ENCODE measurements around the gene HGF.

The HGF gene

DNA sequence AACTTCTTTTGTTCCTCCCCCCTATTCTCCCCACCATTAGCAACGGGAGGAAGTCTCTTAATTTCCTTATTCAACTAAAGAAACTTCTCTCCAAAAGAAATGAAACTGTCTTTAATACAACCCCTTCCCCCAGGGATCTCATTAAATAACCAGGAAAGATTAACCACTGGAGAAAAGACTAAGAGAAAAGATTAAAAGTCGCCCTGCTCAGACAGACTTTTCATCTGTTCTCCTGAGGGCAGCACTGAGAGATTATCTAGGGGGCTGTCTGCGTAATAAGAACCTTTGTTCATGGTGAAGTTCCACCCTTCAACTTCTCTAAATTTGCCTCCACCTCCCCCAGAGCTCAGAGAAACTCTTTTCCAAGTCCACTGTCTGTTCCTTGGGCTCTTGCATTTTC, 105.5 kb downstream of the HGF start:
- no peaks in the 10 kb centered on the region for H3K27me3 ChIP-seq (ENCODE audit: low read length)
- no peaks in the 10 kb centered on the region for H3K36me3 ChIP-seq (ENCODE audit: low read length)
- H3K4me2 ChIP-seq (ENCODE audit: low read depth, low read length, poor library complexity, severe bottlenecking), result no peak overlapping the region
- no peak overlapping the region for H3K9ac ChIP-seq (ENCODE audit: low read length)
- H2AFZ ChIP-seq (ENCODE audit: low read depth, low read length, severe bottlenecking), result no peak overlapping the region
- no peaks in the 10 kb centered on the region for H3F3A ChIP-seq (ENCODE audit: insufficient read depth)
- H3K79me2 ChIP-seq (ENCODE audit: insufficient read depth, low read length), result no peaks in the 10 kb centered on the region
- H3K27ac ChIP-seq (ENCODE audit: low read depth, low read length), result no peak overlapping the region
- no peaks in the 10 kb centered on the region for H4K20me1 ChIP-seq (ENCODE audit: low read depth, low read length)
- H3K9me2 ChIP-seq (replicated peaks; ENCODE audit: insufficient read depth, low read length), result no peaks in the 10 kb centered on the region
- H3K4me3 ChIP-seq (ENCODE audit: insufficient read depth, low read length, poor library complexity, severe bottlenecking), result no peak overlapping the region
- no peaks in the 10 kb centered on the region for H3K9me3 ChIP-seq (ENCODE audit: insufficient read depth, low read length)
- TF ChIP-seq, protein P1, sequence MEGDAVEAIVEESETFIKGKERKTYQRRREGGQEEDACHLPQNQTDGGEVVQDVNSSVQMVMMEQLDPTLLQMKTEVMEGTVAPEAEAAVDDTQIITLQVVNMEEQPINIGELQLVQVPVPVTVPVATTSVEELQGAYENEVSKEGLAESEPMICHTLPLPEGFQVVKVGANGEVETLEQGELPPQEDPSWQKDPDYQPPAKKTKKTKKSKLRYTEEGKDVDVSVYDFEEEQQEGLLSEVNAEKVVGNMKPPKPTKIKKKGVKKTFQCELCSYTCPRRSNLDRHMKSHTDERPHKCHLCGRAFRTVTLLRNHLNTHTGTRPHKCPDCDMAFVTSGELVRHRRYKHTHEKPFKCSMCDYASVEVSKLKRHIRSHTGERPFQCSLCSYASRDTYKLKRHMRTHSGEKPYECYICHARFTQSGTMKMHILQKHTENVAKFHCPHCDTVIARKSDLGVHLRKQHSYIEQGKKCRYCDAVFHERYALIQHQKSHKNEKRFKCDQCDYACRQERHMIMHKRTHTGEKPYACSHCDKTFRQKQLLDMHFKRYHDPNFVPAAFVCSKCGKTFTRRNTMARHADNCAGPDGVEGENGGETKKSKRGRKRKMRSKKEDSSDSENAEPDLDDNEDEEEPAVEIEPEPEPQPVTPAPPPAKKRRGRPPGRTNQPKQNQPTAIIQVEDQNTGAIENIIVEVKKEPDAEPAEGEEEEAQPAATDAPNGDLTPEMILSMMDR (IDR thresholded peaks at IDR 0.05; ENCODE audit: insufficient read depth, low read length, poor library complexity, severe bottlenecking), result no peak
- no peak for TF ChIP-seq EZH2phosphoT487 (conservative IDR thresholded peaks at IDR 0.05; ENCODE audit: low read length)

DNA sequence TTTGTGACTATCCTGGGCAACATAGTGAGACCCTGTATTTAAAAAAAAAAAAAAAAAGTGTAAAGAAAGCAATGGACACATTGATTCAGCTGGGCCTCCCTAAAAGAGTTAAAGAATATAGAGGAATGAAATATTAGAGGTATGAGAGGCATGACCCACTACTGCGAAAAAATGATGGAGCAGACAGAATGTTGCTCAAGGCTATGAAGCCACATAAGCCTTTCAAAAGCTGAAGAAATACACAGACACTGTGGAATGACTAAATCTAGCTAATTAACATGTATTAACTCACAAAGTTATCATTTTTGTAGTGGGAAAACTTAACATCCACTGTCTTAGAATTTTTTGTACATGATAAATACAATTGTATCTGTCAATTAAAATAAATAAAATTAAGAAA, 107.3 kb downstream of the HGF start:
- no peak for TF ChIP-seq EZH2phosphoT487 (conservative IDR thresholded peaks at IDR 0.05; ENCODE audit: low read length)
- TF ChIP-seq, protein P1 (IDR thresholded peaks at IDR 0.05; ENCODE audit: insufficient read depth, low read length, poor library complexity, severe bottlenecking), result no peak
- H3K4me2 ChIP-seq (ENCODE audit: low read depth, low read length, poor library complexity, severe bottlenecking), result no peak overlapping the region

DNA sequence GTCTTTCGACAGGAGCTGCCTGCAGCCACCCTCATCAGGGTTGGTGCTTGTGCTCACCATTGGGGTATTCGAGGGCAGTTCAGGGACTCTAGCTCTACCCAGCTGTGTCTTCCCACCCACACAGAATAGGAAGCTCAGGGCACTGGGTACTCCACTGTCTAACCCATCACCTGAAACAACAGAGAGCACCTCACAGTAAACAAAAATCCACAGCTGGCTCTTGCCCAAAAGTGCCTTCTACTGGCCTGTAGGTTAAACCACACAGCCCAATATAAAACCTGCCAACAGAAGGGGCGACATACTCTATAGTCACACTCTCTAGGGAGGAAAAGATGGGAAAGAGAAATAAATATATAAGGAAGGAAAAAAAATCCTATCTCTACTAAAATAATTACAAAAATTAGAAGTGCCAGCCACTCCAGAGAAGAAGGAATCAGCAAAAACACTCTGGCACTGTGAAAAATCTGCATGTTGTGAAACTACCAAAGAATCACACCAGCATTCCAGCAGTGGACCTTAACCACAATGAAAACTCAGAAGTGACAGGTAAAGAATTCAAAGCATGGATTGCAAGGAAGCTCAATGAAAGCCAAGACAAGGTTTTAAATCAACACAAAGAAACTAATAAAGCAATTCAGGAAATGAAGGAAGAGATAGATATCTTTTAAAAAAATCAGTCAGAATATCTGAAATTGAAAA, 110.0 kb downstream of the HGF start:
- Histone ChIP-seq H3K9me2 (replicated peaks; ENCODE audit: insufficient read depth, low read length) (no peaks in the 10 kb centered on the region), H3K27ac (ENCODE audit: low read depth, low read length) (no peak overlapping the region), H3F3A (ENCODE audit: insufficient read depth) (no peaks in the 10 kb centered on the region), H3K4me2 (ENCODE audit: low read depth, low read length, poor library complexity, severe bottlenecking) (no peak overlapping the region), H3K4me3 (ENCODE audit: insufficient read depth, low read length, poor library complexity, severe bottlenecking) (no peak overlapping the region), H3K27me3 (ENCODE audit: low read length) (no peaks in the 10 kb centered on the region), H4K20me1 (ENCODE audit: low read depth, low read length) (no peaks in the 10 kb centered on the region), H3K36me3 (ENCODE audit: low read length) (no peaks in the 10 kb centered on the region), H3K79me2 (ENCODE audit: insufficient read depth, low read length) (no peaks in the 10 kb centered on the region), H3K9ac (ENCODE audit: low read length) (no peak overlapping the region), H2AFZ (ENCODE audit: low read depth, low read length, severe bottlenecking) (no peak overlapping the region), H3K9me3 (ENCODE audit: insufficient read depth, low read length) (no peaks in the 10 kb centered on the region)
- no peak for TF ChIP-seq EZH2phosphoT487 (conservative IDR thresholded peaks at IDR 0.05; ENCODE audit: low read length)
- TF ChIP-seq, protein P1 (IDR thresholded peaks at IDR 0.05; ENCODE audit: insufficient read depth, low read length, poor library complexity, severe bottlenecking), result no peak

More for the DNA sequence above, 107.3 kb downstream of the HGF start:
- H3K79me2 ChIP-seq (ENCODE audit: insufficient read depth, low read length), result no peaks in the 10 kb centered on the region
- no peaks in the 10 kb centered on the region for H3K36me3 ChIP-seq (ENCODE audit: low read length)
- no peak overlapping the region for H2AFZ ChIP-seq (ENCODE audit: low read depth, low read length, severe bottlenecking)
- no peak overlapping the region for H3K27ac ChIP-seq (ENCODE audit: low read depth, low read length)
- no peaks in the 10 kb centered on the region for H3K9me3 ChIP-seq (ENCODE audit: insufficient read depth, low read length)
- no peak overlapping the region for H3K9ac ChIP-seq (ENCODE audit: low read length)
- no peaks in the 10 kb centered on the region for H3K9me2 ChIP-seq (replicated peaks; ENCODE audit: insufficient read depth, low read length)
- H3K27me3 ChIP-seq (ENCODE audit: low read length), result no peaks in the 10 kb centered on the region
- H3K4me3 ChIP-seq (ENCODE audit: insufficient read depth, low read length, poor library complexity, severe bottlenecking), result no peak overlapping the region
- no peaks in the 10 kb centered on the region for H4K20me1 ChIP-seq (ENCODE audit: low read depth, low read length)
- no peaks in the 10 kb centered on the region for H3F3A ChIP-seq (ENCODE audit: insufficient read depth)
